CD4-positive, alpha-beta T cell treated with Interleukin-21 for 1 hour (primary cell): ENCODE data around the gene RMND5B.
"Not testable (repeated sequence)": the region's sequence is repeated elsewhere in the genome, so short reads cannot be mapped to it uniquely, and the experiment has no call there.

ENCODE experiments used
- DNase-seq: peaks from one replicate; pipeline ENCODE4 v3.0.0-alpha.2; 2020

The RMND5B gene

GRCh38 chr5:178114325-178115135, 16.3 kb upstream of the RMND5B start:
- DNase-seq, result peak; percentile 65

- peak; percentile 45 for DNase-seq
Observed at GRCh38 chr5:178115136-178115813, 15.5 kb upstream of the RMND5B start.

- DNase-seq, result no peak
Observed at GRCh38 chr5:178115814-178116142, 15.0 kb upstream of the RMND5B start.

- DNase-seq, result peak; percentile 89
Observed at GRCh38 chr5:178116143-178116885, 14.5 kb upstream of the RMND5B start.

- DNase-seq, result no peak
Observed at GRCh38 chr5:178117923-178118701, 12.7 kb upstream of the RMND5B start.

- DNase-seq, result no peak
Observed at GRCh38 chr5:178119915-178120606, 10.8 kb upstream of the RMND5B start.

GRCh38 chr5:178120607-178121357, 10.0 kb upstream of the RMND5B start:
- DNase-seq, result peak; percentile 85

GRCh38 chr5:178121391-178122276, 9.2 kb upstream of the RMND5B start:
- DNase-seq, result no peak

GRCh38 chr5:178122346-178122745, 8.5 kb upstream of the RMND5B start:
- no peak for DNase-seq

GRCh38 chr5:178123094-178123965, 7.5 kb upstream of the RMND5B start:
- no peak for DNase-seq

- no peak for DNase-seq
Observed at GRCh38 chr5:178123966-178124925, 6.6 kb upstream of the RMND5B start.

- DNase-seq, result no peak
Observed at GRCh38 chr5:178125253-178125906, 5.4 kb upstream of the RMND5B start.

GRCh38 chr5:178126556-178126955, 4.3 kb upstream of the RMND5B start:
- no peak for DNase-seq

GRCh38 chr5:178127300-178128009, 3.4 kb upstream of the RMND5B start:
- DNase-seq, result not testable (repeated sequence)

GRCh38 chr5:178129296-178129695, 1.5 kb upstream of the RMND5B start:
- DNase-seq, result no peak

- not testable (repeated sequence) for DNase-seq
Observed at GRCh38 chr5:178130234-178130575, 609 bp upstream of the RMND5B start.

GRCh38 chr5:178131446-178131996, 707 bp downstream of the RMND5B start:
- no peak for DNase-seq
